HG02642 (cell line): ENCODE data around the gene CIDEB.
A peak's percentile ranks its signal among the peaks of the same experiment; 100 is the strongest.

Experiments used
- ATAC-seq: cut with Tn5 transposase; IDR thresholded peaks from one replicate; pipeline ENCODE4 v1.9.1; 2021; ENCODE audit warnings: mild to moderate bottlenecking; ENCODE audit not compliant: unreplicated experiment, poor library complexity

The CIDEB gene

DNA sequence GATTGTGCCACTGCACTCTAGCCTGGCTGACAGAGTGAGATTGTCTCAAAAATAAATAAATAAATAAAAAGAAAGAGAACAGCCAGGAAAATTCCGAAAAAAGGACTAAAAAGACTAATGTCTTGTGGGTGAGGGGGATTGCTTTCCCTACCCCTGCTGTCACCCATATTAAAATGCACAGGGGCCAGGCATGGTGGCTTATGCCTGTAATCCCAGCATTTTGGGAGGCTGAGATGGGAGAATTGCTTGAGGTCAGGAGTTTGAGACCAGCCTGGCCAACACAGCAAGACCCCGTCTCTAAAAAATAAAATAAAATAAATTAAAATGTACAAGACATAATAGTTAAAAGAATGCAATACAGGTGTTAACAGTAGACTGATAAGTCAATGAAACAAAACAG is 14.3 kb downstream of the CIDEB start:
- ATAC-seq = no peak

DNA sequence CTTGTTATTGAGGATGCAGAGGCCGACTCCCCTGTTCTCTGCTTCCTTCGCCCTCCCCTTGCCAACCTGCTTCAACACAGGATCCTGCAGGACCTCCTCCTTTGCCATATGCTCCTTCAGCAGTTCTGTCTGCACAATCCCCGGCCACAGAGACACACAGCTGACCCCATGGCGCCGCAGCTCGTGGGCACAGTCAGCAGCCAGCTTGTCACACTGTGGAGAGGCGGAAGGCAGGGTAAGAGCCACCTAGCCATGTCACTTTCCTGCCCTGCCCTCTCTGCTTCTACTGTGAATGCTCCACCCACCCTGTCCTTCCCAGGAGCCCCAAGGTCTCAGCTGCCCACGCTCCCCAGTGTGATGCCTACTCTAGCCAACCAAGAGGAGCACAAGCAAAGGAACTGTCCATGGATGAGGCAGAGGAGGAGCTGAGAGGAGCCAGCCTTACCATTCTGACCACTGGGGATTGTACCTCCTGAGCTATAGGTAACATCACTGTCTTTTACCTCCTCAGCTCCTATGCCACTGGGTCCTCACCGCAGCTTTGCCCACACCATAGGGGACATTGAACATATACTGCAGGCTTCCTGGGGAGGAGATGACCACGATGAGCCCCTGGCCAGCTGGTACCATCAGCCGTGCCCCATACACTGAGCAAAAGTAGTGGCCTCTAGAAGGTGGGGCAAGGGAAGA is 15.5 kb downstream of the CIDEB start:
- no peak for ATAC-seq

DNA sequence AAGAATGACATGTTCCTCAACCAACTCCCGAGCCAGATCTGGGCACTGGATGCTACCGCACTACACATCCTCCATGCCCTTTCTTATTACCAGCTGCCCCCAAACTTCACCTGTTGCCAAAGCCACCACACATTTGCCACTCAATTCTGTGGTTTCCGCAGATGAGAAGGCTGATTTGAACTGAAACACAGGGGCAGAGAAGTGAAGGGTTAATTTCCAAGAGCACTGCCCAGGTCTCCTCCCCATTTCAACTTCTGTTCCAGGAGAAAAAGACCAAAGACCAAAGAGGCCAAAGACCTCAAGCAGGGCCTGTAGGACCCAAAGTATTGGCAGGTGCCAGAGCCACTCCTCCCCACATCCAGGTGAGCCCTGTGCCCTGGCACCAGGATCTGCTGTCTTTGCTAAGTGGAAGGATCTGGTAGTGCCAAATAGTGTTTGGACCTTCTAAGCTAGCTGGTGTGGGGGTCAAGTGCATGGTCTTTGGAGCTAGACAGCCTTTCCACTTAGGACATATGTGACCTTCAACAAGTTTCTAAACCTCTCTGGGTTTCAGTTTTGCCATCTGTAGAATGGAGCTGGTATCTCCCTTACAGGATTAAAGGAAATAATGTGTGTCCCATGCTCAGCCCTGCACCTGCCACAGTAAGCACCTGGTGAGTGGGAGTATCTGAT is 16.2 kb downstream of the CIDEB start:
- no peak for ATAC-seq

DNA sequence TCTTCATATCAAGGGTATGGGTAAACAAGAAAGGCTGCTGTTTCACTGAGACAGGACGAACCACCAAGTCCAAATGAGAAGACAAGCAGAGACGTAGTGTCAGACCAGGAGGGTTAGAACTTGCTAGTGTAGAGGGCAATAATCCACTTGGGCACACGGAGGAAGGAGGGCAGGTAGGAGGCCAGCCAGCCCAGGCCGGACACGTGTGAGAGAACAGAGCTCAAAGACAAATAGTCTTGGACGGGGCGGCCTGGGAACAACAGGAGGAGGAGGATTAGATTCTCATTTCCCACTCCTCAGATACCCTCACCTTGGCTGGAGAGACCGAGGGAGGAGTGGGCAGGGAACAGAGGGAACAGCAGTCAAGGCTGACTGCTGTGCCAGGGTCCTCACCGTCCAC is 17.0 kb downstream of the CIDEB start:
- ATAC-seq = no peak

DNA sequence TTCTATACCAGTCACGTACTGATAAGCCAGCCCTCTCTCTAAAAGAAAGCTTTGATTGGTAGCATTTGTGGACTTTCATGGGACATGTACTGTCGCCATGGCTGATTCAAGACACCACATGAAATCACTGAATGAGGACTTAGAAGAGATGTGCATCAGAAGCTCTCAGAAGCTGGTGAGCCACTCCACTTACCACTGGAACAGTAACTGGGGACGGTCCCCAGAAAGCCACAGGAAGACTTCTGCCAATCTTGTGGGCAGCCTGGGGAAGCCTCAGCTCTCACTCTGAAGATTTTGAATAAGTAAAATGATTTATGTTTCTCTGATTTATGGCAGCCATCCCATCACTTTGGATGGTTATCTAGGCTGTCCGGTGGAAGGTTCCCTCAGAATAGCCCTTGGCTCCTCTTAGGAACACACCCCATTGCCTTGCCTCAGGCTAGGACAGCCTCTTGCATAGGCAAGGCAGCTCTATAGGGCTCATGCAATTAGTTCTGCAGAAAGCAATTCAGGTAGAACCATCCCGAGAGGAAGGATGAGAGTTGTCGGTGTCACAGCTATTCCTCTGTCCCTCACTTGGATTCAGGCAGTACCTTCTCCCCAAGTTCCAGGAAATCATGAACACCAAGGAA is 18.0 kb downstream of the CIDEB start:
- ATAC-seq = no peak

DNA sequence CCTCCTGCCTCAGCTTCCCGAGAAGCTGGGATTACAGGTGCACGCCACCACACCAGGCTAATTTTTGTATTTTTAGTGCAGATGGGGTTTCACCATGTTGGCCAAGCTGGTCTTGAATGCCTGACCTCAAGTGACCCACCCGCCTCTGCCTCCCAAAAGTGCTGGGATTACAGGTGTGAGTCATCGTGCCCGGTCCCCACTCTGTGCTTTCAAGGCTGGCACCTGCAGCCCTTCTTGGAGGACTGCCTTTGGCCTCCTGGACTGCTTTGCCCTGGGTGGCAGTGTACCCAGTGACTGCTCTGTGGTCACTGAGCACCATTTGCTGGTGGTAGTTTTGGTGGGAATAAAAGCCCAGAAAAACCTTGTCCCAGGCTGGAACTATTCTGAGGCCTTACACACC is 20.8 kb downstream of the CIDEB start:
- no peak for ATAC-seq

DNA sequence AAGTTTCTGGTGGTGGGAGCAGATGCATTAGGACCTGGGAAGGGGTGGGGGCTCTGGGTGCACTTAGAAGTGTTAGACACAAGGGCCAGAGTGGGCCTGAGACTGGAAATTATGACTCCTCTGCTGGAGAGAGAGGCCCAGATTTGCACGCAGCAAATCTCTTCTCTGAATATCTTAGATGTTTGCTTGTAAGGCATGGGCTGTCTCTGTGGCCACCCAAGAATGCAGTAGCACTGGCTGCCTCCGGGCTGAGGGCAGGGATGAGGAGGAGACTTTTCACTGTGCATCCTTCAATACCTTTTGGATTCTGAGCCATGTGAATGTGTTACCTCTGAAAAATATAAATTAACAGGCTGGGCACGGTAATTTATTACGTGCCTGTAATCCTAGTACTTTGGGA is 22.4 kb downstream of the CIDEB start:
- ATAC-seq = no peak

DNA sequence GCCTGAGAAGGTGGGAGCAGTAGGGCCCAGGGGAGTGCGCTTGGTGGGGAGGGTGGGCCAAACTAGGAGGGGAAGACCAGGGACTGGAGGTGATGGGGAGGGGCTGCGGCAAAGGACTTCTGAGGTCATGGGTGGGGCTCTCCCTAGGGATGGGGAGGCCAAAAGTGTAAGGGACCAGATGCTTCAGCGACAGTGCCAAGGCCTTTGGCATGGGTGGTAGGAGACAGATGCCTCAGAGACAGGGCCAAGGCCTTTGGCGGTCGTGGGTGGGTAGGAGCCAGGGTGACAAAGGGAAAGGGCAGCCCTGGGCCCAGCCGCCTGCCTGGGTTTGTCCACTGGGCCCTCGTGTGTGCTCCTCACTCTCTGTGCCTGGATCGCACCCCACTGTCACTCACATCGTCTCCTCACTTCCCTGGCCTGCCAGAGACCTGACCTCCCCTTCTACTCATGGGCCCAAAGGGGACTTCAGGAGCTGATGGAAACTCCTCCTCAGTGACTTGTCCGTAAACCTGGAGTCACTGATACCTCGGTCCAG is 23.2 kb downstream of the CIDEB start:
- no peak for ATAC-seq

DNA sequence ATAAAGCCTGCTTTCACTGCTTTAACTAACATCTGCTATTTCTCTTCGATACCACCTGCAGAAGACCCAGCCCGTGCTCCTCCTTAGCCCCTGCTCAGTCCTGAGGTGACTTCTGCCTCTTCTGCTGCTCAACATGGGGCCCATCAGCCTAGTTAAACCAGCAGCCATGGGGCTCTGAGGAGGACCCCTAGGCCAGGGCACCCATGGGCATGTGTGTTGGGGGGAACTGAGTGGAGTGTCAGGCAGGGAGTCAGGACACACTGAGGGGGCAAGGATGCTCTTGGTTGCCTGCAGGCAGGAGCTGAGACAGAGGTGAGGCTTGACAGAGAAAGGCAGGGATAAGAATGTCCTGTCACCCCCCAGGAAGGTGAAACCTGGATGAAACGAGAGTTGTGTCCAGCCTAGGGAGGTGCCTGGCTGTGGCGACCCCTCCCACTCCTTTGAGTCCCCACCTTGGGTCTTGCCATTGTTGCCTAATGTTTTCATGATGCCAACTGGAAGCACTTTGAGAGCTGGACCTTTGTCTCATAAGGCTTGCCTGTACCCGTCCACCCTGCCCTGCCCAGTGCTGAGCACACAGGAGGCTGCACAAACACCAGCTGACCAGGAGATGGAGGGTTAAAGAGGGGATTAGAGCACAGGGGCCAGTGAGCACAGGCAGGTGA is 23.8 kb downstream of the CIDEB start:
- ATAC-seq = no peak

DNA sequence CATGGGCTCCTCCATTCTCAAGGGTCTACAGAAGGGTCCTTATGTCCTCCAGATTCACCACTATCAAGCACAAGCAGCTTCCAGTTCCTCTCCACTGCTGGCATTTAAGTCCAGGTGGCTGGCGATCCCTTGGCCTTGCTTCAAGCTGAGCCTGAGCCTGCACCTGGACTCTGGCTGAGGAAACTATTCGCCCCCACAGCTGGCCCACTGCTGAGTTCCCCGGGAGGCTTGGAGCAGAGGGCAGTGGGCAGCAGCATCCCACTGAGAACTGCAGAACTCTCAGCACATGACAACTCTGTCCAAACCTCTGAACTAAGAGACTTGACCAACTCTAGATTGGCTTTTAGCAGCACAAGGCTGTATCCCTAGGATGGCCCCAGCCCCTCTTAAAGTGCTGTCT is 25.0 kb downstream of the CIDEB start:
- no peak for ATAC-seq

DNA sequence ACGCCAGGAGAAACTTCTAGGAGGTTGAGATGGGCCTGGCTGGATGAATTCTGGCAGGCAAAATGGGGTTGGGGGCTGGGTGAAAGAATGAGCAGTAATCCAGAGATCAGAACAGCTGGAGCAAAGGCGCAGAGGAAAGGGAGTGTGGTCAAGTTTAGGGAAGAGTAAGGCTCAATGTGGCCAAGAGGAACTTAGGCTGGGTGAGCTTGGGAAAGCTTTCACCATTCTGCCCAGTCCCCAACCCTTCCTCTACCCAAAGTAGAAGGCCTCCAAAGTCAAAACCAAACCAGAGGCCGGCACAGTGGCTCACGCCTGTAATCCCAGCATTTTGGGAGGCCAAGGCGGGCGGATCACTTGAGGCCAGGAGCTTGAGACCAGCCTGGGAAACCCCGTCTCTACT is 26.1 kb downstream of the CIDEB start:
- no peak for ATAC-seq

DNA sequence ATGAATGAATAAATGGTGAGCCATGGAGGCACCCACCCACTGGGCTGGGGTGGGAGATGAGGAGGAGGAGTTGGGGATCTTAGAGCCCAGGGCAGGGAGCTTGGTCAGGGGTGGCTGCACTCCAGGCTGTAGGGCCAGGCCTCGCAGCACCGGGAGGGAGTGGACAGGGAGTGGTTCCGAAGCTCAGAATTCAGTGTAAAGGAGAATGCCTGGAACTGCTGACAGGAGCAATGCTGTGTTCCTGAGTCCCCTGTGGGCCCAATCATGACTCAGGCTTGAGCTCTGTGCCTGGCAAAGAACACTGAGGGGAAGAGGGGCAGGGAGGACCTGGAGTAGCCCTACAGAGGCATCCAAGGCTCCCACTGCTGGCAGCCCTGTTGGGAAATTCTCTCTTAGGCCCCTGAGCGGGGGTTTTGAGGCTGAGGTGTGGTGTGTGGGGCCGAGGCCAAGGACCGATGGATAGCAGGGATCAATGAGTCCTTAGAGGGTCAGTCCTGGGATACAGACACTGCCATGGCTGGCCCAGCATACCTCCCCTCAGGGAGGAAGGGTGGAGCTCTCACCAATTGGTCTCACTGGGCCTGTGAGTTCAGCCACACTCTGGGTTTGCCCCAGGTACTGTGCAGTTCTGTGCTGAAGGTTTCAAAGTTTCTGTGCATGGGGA is 26.8 kb downstream of the CIDEB start:
- no peak for ATAC-seq

DNA sequence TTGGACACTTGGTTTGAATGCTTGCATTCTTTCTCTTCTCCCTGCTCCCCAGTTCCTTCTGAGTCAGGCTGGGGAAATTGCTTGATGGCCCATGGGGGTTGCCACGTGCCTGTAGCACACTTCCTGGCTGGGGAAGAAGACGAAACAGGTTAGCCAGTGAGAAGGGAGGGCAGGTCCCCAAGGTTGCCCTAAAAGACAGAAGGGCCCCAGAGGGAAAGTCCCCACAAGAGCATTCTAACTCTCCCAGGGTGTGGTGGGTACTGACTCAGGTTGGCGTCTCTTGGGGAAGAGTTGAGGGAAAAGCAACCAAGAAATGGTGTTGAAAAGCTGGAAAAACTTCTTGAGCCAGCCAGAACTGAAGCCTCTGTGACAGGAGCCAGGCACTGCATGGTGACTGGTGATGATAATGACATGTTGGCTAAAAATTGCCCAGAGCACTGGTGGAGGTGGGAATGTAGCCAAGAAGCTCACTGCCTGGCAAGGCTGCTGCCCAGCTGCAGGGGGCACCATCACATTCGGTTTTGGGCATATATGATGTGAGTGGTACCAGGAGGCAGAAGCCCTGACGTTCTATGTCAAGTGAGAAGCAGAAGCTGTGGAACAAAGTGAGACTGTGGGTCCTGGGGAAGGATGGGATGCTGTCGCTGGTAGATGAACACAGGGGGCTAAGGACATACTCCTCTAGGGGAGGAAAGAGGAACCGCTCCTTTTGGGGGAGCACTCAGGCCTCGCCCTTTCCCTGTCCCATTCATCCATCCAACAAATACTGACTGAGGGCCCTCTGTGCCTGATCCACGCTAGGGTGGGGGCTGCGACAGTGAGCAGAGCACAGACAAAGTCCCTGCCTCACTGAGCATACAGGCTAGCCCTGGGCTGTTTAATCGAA is 28.2 kb downstream of the CIDEB start:
- peak; percentile 68 for ATAC-seq

DNA sequence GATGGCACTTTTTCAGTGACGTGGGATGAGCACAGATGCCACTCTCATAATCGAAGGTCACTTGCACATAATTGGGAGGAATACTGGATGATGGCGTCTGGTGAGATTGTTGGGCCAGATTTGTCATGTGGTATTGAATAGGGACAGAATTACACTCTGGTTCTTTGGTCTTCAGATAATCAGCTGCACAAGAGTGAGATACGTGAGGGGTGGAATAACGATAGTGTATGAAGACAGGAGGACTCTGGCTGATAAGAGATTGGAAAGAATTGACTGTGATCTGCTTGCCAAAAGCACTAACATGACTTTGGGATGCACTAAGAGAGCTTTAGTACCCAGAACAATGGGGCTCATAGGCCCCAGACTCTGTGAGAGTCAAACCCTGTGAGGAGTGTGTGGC is 29.4 kb downstream of the CIDEB start:
- no peak for ATAC-seq

DNA sequence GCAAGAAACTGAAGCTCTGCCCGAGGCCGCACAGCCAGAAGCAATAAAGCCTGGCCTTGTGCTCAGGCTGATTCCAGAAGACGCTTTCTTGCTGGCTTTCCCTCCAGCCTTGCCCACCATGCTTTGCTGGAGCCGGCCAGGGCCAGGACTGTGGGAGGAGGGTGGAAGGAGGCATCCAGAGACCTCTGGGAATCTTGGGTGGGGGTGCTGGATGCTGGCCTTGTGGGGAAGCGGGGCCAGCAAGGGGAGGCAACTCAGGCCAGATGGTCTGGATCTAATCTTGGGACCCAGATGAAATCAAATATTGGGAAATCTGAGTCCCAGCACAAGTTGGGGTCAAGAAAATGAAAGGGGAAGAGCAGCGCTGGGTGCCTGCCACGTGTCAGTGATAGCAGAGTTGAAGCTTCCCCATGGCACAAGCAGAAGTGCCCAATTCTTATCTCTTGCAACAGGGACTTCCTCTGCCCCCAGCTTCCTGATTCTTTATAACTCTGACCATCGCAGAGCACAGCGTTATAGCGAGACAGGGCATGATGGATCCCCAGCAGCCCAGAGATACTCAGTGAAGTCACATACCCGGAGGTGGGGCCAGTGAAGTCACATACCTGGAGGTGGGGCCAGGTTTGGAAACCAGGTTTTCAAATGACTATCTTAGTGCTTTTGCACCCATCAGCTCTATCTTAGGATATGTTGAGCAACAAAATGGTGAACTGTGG is 30.0 kb downstream of the CIDEB start:
- no peak for ATAC-seq

DNA sequence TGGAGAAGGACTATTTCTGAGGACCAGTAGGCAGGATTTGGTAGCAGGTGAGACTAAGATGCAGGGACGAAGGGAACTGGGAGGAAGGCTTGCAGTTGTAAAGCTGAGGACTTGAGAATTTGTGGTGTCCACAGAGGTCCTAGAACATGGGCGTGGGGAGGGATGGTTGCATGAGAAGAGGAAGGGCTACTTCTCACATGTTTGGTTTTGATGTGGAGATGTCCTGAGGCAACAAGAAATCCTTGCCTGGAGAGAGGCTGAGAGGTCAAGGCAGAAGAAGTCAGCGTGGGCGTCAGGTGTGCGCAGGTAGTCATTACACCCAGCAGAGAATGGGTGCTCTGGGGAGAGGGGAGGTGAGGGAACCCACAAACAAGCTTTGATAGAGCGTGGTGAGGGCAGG is 30.7 kb downstream of the CIDEB start:
- no peak for ATAC-seq

DNA sequence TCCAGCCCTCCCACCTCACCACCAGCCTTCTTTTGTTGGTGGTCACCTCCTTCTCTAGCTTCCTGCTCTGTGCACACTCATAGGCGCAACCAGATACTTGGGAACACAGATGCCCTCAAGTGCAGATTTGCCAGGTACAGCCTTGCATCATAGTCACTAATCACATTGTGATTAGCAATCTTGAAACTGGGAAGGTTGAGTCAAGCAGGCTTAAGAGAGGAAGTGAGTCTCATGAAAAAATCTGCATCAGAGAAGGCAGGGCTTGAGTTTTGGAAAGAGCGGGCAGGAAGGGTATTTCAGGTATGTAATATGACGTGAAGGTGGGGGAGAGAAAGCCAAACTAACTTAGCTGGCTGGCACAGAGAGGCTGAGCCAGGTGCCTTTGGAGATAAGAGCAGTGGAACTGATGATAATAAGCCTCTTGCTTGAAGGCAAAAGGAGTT is 33.7 kb downstream of the CIDEB start:
- ATAC-seq = peak; percentile 40

DNA sequence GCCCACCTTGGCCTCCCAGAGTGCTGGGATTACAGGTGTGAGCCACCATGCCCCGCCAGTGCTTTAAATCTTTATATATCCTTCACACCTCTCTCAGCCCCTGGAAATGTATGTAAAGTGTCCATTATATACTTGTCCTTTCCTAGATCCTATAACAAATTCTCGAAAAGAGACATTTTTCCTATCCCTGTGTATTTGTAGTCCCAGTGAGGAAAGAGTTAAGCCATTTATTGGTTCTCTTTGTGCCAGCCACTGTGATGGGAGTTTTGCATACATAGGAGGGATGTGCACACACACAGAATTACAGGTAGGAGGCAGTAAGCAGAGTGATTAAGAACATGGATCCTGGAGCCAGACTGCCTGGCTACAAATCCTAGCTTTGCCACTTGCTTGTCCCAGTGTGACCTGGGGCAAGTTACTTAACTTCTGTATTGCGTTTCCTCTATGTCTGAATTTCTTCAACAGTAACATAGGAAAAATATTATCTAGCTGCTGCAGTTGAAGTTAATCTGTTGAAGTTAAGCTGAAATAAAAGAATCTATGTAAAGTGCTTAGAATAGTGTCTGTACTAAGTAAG is 34.3 kb downstream of the CIDEB start:
- no peak for ATAC-seq

DNA sequence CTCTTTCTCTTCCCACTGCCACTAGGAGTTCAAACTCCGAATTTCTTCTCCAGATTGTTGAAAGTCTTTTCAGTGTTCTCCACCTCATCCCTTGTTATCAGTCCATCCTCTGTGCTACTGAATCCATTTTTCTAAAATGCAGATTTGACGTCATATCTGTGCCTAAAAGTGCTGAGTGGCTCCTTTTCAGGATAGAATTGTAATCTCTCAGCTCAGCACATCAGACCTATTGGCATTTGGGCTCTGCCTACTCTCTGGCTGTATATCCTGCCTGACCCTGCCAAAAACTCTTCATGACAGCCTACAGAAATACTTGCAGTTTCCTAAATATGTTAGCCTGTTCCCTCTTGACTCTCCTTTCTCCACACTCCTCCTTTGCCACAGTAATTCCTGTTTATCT is 35.3 kb downstream of the CIDEB start:
- no peak for ATAC-seq
